HG03558 (cell line): ENCODE data around the gene SLC47A2.
"Not testable (repeated sequence)": the region's sequence is repeated elsewhere in the genome, so short reads cannot be mapped to it uniquely, and the experiment has no call there.

Experiments used
- ATAC-seq: cut with Tn5 transposase; IDR thresholded peaks from one replicate; pipeline ENCODE4 v1.9.1; 2021; ENCODE audit warnings: moderate number of reproducible peaks; ENCODE audit not compliant: unreplicated experiment; ENCODE audit errors: extremely low read depth

Gene SLC47A2, protein sequence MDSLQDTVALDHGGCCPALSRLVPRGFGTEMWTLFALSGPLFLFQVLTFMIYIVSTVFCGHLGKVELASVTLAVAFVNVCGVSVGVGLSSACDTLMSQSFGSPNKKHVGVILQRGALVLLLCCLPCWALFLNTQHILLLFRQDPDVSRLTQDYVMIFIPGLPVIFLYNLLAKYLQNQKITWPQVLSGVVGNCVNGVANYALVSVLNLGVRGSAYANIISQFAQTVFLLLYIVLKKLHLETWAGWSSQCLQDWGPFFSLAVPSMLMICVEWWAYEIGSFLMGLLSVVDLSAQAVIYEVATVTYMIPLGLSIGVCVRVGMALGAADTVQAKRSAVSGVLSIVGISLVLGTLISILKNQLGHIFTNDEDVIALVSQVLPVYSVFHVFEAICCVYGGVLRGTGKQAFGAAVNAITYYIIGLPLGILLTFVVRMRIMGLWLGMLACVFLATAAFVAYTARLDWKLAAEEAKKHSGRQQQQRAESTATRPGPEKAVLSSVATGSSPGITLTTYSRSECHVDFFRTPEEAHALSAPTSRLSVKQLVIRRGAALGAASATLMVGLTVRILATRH

DNA sequence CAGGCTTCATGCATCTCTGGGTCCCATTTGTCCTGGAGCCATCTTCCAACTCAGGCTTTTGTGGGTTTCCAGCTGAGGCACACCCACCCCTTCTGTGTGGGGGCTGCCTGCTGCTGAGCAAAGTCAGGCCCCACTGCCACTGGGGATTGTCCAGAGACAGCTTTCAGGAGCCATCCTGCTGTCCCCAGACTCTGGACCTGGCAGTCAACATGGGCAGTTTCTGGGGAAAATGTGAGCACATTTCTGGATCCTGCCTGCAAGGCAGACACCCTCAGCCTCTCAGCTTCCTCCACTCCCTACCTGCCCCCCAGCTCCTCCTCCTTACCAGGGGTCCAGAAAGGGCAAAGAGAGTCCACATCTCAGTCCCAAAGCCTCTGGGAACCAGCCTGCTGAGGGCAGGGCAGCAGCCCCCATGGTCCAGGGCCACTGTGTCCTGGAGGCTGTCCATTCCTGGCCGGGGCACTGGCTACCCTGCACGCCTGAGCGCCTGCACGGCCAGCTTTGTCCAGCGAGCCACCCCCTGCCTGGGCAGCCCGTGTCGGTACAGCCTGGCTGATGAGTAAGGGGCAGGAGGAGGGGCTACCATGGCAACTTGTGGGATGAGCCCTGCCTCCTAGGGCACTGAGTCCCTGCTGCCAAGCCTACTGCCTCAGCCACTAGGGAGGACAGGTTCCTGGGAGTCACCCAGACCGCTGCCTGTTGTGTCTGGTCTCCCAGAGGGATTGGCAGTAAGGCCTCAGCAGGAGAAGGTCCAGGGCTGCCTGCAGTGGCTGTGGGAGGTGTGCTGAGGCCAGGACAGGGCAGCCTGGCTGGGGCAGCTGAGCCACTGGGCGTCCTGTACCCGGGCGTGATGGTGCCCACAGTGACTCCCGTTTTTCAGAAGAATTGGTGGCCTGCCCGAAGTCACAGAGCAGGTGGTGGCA lies at the start of gene SLC47A2:
Gene SLC47A2, minus strand, starts transcription at position 477 of the 923 bp plus-strand sequence. Its CDS starts 29 bp downstream, at position 448.
- ATAC-seq = no peak

DNA sequence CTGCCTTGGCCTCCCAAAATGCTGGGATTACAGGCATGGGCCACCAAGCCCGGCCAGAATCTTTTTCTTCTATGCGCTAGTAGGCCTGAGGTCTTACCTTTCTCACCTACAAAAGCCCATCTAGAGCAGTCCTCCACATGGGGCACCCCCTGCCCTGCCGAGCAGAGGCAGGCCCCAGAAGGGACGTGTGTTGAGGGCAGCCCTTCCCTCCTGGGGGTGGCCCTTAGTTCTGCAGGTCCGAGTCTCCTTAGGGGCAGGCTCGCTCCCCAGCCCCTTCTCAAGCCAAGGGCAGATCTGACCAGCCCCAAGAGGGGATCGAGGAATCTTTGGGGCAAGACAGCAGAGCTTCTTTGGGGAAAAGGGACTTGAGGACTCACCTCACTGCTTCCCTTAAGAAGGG lies 49.6 kb upstream of the SLC47A2 start:
- ATAC-seq = no peak

DNA sequence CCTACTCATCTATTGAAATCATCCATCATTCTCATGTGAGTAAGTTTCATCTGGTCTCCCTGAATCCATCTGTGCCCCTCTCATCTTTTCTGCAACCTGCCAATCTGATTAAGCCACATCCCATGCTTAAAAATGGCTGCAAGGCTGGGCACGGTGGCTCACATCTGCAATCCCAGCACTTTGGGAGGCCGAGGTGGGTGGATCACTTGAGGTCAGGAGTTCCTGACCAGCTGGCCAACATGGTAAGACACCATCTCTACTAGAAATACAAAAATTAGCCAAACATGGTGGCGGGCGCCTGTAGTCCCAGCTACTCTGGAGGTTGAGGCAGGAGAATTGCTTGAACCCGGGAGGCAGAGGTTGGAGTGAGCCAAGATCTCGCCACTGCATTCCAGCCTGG lies 47.6 kb upstream of the SLC47A2 start:
- not testable (repeated sequence) for ATAC-seq

DNA sequence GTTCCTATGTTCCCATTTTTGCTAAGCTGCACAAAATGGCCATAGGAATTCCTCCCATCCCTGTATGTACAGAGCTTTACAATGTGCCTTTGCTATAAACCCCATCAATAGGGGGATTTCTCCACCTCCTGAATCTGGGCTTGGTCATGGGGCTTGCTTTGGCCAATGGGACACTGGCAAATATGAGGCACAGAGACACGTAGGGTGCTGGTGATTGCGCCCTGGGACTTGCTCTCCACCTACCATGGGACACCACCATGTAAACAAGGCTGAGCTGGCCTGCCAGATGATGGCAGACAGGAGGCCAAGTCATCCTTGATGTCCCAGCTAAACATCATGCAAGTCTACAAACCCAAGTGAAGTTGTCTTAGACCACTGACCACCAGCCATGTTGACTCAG lies 47.0 kb upstream of the SLC47A2 start:
- ATAC-seq = no peak

DNA sequence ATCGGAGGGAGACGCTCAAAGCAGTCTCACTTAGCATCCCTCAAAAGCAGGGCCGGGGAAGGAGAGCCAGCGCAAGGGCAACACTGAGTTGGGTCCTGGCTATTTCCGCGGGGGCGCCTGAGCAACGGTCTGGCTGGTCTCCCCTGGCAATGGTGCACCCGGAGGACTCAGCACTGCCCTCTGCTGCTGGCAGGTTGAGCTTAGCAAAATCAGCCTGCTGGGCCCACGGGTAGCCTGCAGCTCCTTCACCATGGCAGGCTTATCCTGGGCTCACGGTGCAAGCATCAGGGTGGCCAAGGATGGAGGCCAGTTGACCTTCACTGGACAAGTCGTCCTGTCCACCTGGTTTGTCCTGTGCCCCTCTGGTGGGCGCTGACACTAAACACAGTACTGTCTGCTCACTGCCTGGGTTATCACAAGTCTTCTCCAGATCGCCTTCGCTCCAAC lies 46.2 kb upstream of the SLC47A2 start:
- ATAC-seq = no peak

DNA sequence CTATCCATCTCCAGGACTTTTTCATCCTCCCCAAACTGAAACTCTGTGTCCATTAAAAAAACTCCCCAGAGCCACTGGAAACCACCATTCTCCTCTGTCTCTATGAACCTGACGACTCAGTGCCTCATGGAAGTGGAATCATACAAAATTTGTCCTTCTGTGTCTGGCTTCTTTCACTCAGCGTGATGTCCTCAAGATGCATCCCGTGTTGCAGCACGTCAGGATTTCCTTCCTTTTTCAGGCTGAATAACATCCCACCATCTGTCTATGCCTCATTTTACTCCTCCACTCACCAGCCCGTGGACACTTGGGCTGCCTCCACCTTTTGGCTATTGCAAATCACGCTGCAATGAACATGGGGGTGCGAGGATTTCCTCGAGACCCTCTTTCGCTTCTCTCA lies 44.4 kb upstream of the SLC47A2 start:
- ATAC-seq = no peak

DNA sequence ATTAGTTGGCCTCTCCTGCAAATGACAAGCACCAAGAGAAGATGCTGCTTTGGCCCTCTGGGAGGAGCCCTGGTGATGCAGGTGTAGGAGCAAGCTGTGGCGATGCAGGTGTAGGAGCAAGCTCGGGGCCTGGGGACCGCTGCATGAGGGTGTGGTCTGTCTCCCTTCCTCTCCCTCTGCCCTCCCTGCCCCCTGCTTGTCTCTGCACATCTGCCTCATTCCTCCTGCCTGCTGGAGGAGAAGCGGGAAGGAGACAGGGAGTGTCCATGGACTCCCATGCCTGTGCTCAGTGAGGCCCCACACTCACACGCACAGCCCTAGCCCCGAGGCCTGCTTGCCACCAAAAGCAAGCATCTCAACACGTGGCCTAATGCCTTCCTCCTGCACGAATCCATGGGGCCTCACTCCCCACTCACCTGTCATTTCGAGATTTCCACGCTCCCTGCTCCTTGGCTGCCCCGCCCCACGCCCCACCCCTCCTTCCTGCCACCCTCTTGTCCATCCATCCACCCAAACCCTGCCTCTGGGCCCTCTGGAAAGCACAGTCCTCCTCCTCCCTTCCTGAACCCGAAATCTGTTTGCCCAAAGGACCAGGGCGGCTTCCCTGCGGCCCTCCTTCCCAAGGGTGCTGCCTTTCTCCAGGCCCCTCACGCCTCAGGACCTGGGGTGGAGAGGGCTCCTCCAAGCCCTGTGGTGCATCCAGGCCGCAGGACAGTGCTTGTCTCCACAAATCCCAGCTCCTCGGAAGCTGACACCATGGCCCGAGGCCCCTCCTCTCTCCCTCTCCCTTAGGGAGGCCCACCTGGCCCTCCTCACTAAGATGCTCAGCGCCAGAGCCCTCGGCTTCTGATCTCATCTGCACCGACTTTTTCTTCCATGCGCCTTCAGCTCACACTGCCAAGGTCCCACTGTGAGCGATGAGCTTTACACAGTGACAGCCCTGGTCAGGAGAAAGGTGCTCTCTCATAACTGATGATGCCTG lies 43.5 kb upstream of the SLC47A2 start:
- ATAC-seq = no peak

DNA sequence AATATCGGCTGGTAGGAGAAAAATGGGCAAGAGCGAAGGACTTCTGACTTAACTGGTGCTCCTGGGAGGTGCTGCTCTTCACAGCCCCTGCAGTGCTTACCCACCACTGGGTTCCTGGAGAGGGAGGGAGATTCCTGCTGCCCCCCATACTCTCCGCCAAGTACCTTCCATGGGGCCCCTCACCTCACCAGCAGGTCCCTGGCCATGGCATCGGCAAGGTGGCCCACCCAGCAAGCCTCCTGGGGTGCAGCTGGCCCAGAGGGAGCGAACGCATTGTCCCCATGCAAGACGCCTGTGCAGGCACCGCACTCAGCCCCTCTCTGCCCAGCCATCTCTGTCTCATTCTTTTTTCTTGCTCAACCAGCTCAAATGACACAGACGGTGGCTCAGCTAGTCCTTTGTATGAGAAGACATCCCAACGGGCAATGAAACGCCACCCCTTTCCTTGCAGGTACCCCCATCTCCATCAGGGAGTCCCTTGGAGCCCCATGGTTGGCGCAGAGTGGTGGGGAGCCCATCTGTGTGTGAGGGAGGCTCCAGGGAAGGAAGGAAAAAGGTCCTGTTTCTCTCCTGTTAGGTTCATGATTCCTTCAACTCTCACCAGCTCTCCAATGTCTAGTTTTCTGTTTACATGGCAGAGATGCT lies 41.3 kb upstream of the SLC47A2 start:
- ATAC-seq = no peak

DNA sequence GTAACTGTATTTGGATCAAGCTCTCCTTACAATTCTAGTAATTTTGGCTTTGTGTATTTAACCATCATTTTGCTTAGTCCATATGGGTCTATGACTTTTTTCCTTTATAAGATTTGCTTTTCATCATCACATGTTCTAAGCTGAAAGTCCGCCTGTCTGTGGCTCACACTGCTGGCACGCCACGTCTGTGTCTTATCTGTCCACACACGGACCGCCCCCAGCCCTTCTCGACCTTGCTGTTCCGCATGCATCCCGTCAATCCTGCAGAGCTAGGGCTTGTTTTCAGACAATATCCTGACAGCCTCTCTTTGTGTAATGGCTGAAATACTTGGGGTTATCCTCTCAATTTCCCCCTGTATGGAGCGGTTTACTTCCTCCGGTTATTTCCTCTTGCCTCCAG lies 40.2 kb upstream of the SLC47A2 start:
- no peak for ATAC-seq

DNA sequence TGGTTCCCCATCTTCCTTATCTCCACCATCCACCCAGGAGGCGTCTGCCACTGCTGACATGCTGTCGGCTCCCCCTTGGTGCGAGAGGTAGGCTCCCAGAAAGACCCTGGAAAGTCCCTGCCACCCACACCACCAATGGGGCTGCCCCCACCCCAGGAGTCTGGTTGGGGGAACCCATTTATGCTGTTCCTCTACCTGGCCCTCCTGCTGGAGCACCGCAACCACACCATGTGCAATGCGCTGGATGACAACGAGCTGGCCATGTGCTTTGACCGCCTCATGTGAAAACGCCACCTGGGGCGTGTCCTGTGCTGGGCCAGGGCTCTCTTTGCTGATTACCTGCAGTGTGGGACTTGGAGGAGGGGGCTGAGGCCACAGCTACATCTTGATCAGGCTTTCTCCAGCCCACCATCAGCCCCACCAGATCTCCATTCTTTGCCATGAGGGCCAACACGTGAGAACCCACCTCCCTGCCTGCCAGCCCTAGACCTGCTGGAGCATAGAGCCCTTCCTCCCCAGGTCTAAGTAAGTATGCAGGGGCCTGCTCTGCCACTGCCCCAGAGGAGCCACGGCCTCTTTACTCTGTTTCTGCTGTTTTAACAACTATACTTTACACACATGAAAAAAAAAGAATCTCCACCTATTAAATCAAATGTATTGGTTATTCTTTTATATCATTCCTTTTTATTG lies 39.6 kb upstream of the SLC47A2 start:
- ATAC-seq = no peak

DNA sequence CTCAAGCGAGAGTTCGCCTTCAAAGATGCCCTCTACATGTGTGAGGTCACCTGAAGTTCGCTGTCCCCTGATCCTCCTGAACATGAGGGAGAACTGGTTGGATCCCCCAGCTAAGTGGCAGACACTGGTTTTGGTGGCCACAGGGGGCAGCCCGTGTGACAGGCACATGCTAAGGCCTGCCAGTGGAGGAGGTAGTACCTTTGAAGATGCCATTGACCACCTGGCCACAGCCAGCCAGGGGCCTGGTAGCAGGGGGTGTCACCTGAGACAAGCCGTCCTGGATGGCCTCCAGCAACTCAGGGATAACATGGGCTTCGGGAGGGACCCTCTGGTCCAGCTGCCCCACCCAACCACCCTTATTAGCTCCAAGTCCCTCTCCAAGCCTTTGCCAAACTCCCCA lies 39.0 kb upstream of the SLC47A2 start:
- no peak for ATAC-seq

DNA sequence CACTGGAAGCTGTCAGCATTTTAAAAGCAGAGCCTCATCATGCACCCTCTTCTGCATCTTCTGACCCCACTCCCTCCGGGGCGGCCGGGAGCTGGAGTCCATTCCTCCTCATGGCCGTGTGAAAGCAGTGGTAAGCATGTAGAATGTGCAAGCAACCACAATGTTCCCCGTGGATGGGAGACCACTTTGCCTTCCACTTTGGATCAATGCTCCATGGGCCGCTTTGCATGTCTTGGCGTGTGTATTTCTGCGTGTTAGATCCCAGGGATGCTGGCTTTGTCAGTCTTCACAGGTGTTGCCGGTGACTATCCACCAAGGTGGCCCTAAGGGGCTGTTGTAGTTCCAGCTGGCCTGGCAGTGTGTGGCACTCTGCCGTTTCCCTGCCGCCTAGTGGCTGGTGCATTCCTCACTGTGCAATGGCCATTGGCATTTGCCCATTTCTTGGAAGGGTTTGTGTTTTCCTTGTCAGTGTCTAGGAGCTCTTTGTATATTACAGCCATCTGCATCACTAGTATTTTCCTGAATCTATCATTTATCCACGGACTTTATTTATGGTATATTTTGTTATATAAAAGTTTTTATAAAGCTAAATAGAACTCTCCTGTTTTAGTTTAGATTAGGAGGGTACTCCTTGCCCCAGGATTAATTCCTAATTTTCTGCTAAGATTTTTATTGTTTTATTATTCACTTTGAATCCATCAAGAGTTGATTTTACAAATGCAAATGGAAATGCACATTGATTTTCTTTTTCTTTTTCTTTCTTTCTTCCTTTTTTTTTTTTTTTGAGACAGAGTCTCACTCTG lies 37.5 kb upstream of the SLC47A2 start:
- ATAC-seq = no peak

DNA sequence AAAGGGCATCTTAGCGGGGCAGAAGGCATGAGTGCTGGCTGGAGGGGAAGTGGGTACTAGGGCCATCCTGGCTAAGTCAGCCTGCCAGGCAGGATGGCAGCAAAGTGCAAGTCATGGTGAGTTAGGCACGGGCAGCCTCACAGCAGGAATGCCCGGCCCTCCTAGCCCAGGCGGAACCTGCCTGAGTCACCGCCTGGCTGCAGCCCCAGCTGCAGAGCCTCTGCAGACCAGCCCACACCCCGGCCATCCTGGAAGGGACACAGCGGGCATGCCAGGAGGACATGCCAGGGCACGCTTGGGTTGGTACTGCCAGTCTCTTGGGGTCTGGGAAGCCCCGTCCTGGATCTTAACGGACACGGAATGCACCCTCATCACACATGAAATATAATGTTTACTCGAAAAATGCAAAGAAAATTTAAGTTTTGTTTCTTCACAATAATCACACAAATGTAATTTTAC lies 36.7 kb upstream of the SLC47A2 start:
- no peak for ATAC-seq

DNA sequence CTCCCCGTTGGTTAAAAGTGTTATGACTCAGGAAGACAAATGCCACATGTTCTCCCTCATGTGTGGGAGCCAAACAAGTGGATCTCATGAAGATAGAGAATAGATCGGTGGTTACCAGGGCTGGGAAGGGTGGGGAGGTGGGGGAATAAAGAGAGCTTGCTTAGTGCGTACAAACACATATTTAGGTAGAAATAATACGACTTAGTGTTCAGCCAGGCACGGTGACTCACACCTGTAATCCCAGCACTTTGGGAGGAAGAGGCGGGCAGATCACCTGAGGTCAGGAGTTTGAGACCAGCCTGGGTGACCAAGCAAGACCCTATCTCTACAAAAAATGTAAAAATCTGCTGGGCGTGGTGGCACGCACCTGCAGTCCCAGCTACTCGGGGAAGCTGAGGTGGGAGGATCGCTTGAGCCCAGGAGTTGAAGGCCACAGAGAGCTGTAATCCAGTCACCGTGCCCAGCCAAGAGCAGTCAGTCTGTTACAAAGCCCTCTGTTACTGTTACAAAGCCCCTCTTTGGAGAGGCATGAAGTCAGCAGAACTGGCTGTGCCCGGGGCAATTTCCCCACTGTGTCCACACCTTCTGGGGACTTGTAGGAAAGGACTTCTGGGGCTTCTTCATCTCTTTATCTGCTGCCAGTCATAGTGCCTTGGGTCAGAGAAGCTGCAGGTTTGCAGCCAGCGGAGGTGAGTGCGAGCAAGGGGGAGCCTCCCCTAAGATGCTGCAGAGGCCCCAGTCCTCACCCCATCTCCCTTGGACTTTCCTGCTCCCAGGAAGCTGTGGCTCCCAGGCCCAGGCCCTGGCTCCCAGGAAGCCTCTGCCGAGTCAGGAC lies 36.0 kb upstream of the SLC47A2 start:
- ATAC-seq = no peak

DNA sequence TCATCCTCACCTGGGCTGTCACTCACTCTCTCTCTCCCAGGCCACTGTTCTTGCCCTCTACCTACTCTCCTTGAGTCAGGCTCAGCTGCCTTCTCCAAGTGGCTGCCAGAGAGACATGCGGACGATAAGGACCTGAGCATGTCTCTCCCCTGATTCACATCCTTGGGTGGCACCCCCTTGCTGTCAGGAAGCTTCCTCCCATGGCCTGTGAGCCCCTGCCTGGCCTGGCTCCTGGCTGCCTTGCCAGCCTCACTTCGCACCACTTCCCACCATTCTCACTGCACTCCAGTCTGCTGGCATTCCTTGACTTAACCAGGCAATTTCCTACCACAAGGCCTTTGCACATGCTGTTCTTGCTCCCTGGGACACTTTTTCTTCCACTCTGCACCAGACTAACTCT lies 34.5 kb upstream of the SLC47A2 start:
- no peak for ATAC-seq

DNA sequence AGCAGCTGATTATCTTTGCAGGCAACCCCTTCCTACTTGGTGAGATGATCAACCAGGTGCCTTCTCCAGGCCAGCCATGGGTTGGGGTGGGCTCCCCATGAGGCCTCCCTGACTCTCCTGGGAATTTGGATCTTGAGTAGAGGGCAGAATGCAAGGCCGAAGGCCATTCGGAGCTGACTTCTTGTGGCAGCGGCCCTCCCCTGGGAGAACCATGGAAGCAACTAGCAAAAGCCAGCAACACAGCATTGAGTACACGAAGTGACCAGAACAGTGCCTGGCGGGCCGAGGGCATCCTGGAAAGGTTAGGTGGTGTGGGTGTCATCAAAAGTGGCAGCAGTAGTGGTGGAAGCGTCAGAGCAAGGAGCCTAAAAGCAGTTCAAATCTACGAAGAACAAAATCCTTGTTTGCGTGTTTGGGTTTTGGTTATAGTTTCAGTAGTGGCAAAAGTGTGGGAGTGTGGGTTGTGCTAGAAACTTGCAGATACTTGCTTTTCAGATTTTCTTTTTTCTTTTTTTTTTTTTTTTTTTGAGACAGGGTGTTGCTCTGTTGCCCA lies 33.7 kb upstream of the SLC47A2 start:
- no peak for ATAC-seq

DNA sequence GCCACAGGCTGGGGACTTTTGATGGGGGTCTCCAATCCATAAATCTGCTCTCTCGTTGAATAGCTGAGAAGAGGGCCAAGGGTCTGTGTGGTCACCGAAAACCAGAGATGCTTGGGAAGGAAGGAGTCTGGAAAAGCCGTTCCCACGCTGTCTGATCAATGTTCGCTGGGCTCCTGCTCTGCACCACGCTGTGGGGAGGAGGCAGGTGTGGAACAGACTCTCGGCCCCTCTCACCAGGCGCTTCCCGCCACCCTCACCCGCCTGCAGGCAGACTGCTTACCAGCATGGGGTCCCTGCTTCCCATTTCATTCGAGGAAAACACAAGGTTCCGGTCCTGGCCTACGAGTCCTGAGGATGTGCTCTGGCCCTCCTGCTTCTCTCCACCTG lies 32.4 kb upstream of the SLC47A2 start:
- ATAC-seq = no peak
